HG02885 (cell line): ENCODE results near the gene PIM2.

ENCODE experiments used
- ATAC-seq: cut with Tn5 transposase; IDR thresholded peaks from one replicate; pipeline ENCODE4 v1.9.1; 2021; ENCODE audit warnings: mild to moderate bottlenecking; ENCODE audit not compliant: unreplicated experiment, poor library complexity

PIM2 gene

DNA sequence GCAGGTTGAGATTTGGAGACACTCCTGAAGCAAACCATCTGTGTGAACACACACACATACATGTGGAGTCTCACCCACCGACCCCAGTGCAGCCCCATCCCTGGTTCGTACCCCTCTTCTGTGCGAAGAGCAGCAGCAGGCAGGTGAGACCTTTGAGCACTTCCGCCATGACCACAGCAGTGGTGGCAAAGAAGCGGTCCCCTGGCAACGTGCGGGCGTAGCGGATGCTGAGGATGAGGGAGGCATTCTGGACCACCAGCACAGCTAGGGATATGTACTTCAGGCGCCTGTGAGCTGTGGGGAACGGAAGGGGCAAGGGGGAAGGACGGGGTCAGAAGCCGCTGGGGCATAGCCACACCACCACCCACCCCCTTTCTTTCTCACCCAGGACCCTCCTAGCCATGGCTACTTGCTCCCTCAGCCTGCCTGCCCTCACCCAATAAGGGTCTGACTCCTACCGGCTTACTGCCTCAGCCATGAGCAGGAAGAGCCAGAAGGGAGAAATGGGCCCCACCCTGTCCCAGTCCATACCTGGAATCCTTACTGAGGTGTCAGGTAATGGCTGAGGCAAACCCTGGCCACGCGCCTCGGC lies 9.0 kb downstream of the PIM2 start:
- ATAC-seq = no peak

DNA sequence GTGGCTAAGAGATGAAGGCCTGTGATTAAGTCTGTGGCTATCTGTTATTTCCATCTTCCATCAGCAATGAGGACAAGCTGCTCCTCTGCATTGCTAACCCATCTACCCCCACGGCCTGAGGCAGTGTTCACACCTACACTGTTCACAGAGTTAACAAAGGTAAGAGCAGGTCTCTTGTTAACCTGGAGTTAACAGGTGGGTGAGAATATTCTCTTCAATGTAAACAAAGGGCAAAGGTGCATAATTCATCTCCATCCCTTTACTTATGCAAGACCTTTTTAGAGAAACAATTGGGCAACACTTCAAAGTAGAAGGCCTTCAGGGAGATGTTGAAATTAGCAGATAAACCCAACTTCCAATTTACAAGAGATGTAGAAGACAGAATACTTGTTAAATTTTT lies 10.2 kb downstream of the PIM2 start:
- ATAC-seq = no peak

DNA sequence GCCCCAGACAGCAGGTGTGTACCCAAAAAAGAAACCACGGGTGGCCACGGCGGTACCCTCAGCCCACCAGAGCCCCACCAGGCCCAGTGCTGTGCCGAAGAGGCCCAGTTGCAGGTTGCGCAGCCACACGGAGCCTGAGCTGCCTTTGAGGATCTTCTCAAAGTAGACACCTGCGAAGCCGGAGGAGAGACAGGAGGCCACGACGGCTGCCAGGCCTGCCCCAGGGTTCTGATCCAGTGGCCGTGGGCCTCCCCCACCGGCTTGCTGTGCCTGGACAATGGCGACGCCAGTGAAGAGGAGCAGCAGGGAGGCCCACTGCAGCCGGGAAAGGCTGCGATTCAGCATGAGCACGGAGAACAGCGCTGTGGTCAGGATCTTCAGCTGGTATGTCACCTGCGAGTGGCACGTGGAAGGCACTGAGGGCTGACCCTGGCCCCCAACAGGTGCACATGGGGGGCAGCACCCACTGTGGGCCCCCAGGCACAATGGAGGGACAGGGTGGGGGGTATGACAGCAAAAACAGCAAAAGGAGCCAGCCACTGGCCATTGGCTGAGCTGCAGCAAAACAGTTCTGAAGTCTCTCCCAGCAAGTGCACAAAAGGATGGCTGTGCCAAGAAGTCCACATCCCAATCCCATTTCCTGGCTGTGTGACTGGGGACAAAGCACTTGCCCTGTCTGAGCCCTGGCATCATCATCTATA lies 13.6 kb downstream of the PIM2 start:
- ATAC-seq = no peak

DNA sequence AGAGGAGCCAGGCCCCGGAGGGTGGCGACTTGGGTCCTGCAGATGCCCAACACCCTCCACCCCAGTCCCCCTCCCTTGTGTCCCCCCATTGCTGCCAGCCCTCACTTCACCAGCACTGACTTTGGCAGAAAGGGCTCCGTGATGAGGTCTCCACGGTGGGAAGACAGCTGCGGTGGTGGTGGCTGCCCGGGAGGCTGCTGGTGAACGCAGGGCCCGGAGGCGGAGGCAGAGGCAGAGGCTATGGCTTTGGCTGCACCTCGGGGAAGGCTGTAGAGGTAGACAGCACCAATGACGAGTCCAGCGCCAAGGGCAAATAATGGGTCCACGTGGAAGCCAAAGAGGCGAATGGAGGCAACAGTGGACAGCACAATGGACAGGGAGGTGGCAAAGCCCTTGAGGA lies 14.2 kb downstream of the PIM2 start:
- ATAC-seq = no peak

DNA sequence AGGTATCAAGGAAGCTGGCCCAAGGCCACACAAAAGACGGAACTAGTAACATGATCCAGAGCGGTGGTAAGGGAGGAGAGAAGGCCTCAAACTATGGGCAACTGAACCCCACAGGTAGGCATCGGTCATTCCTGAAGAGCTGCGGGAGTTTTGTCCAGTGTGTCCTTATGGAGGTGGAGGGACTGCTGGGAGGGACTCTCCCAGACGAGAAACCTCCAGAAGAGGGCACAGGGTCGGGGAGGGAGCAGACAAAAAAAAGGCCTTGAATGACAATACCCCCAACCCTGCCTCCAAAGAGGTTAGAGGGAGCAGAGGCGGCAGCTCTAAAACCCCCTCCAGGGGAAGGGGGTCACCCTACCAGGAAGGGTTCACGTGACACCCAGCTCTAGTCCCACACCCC lies 14.6 kb downstream of the PIM2 start:
- ATAC-seq = no peak

DNA sequence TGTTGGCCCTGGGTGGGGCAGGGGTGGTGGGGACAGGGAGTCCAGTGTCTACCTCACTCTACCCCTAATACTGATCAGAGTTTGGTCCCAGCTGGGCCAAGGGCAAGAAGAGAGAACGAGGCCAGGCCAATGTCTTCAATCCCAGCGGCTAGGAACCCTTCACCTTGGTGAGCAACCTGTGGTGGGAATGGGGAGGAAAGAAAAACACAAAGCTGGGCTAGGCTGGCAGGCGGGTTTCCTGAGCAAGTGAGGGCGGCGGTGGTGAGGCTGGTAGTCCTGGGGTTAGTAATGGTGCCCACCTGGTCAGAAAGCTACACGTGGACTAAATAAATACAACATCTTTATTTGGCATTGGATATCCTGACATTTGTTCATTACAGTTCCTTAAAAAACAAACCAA lies 15.5 kb downstream of the PIM2 start:
- ATAC-seq = no peak

DNA sequence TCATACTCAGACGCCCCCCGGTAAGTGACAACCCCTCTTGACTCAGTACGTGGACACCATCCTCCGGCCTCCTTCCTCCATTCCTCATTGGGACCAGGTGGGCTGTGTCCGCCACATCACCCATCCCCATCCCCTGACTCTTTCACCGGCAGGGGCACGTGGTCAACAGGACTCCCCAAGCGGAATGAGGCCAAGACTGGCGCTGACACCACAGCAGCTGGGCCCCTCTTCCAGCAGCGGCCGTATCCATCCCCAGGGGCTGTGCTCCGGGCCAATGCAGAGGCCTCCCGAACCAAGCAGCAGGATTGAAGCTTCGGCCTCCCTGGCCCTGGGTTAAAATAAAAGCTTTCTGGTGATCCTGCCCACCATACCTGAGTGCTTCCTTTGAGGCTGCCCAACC lies 16.0 kb downstream of the PIM2 start:
- no peak for ATAC-seq

DNA sequence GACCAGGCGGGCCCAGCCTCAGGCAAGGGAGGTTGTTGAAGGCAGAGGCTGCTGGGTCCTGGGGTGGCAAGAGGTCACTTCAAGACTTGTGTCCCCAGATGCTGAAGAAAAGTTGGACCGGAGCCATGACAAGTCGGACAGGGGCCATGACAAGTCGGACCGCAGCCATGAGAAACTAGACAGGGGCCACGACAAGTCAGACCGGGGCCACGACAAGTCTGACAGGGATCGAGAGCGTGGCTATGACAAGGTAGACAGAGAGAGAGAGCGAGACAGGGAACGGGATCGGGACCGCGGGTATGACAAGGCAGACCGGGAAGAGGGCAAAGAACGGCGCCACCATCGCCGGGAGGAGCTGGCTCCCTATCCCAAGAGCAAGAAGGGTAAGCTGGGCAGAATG lies 16.7 kb downstream of the PIM2 start:
- no peak for ATAC-seq

DNA sequence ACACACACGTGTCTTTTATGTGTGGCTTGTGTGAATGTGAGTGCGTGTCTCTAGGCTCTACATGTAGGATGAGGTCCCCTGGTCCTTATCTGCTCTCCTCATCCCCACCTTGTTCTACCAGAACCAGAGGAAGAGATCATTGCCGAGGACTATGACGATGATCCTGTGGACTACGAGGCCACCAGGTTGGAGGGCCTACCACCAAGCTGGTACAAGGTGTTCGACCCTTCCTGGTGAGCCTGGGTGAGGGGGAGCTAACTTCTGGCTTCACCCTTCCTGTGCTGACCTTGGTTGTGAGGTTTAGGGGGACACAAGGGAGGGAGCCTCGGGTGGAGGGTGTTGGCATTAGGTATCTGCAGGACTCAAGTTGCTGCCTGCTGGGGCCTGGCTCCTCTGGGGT lies 17.8 kb downstream of the PIM2 start:
- ATAC-seq = no peak

DNA sequence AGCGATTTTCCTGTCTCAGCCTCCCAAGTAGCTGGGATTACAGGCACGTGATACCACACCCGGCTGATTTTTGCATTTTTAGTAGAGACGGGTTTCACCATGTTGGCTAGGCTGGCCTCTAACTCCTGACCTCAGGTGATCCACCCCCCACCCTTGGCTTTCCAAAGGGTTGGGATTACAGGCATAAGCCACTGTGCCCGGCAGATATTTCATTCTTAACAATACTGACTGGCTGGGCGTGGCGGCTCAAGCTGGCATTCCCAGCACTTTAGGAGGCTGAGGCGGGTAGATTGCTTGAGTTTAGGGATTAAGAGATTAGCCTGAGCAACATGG lies 19.8 kb downstream of the PIM2 start:
- ATAC-seq = no peak

DNA sequence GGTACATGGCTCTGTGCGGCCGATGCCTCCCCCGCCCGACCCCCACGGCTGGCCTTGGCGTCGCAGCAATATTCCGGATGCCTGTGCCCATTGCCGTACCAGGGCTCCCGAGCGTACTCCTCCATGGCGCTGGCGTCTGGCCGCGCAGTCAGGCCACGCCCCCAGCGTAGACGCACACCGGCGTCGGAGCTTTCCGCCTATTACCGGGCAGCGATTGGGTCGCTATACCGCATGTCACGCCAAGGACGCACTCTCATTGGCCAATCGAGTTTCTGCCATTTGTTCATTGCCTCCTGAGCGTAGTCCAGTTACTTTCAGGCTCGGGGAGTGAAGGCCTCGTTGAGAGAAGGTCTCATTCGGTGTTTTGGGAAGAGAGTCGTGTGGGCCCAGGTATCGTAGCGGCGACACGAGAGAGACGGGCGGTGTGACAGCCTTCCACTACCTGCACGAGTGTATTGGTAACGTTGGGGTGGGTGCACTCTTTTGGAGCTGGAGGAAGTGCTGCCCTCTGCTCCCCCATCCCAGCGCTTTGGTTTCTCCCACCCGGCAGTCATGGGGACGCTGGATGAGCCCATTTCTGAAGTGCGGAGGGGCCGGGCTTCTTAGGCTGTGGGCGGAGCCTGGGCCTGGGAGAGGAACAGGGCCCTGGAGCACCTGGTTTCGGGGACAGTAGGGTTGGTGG lies 21.1 kb downstream of the PIM2 start, which contains the start of the genes PQBP1 and TIMM17B:
Gene PQBP1 (plus strand): TSS at position 306 of the 682 bp plus-strand sequence. CDS start 580 bp downstream, outside the sequence.
Gene TIMM17B (minus strand): TSS at position 144 of the 682 bp plus-strand sequence. CDS start 19 bp downstream, at position 125.
- ATAC-seq = peak; percentile 86

DNA sequence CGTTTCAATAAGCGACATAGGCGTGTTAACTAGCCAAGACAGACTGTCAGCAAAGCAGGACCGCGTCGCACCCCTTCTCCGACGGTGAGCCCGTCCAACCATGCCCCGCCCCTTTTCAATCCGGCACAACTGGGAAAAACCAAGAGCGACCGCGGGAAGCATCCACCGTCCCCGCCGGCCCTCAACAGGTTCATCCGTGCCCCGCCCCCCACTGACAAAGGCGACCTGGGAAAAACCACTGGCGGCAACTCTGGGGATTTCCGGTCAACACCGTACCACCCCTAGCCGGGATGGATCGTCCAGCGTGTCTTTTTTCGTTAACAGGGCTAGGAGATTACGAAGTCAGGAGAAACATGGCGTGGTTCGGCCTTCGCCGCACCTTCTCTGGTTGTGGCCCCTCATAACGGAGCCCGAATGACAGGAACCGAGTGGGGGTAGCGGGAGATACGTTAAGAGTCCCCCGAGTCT lies 21.6 kb downstream of the PIM2 start:
- ATAC-seq = peak; percentile 8

DNA sequence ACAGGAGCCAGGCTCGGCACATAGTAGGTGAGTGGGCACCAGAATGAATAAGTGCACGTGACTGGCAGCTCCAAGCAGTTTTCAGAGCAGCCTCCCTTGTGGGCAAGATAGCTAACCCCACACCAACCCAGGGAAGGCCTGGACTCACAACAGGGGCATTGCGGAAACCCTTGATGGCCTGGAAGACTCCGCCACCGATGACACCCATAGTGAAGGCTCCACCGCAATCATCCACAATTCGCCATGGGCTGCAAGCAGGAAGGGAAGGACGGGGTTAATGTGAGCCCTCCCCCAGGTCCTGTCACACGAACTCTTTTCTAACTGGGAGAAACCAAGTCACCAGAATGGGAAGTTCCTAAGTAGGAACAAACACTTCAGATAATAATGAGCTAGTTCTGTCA lies 22.2 kb downstream of the PIM2 start:
- no peak for ATAC-seq

DNA sequence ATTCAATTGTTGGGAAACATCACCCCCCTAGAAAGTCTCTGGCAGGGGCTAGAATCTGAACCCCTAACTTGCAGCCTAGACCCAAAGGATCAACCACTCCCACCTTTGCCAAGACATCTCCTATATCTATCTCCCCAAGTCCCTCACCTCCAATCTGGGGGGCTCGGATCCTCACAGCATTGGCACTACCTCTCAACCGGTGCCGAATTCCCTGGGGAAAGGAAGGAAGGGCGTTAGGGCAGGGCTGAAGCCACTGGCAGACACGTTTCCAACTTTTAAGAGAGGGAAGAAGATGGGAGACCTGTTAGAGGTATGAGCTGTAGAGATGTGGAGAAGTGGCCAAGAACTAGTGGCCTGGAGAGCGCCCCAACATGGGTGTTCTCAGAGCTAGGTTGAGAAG lies 23.9 kb downstream of the PIM2 start:
- ATAC-seq = no peak

DNA sequence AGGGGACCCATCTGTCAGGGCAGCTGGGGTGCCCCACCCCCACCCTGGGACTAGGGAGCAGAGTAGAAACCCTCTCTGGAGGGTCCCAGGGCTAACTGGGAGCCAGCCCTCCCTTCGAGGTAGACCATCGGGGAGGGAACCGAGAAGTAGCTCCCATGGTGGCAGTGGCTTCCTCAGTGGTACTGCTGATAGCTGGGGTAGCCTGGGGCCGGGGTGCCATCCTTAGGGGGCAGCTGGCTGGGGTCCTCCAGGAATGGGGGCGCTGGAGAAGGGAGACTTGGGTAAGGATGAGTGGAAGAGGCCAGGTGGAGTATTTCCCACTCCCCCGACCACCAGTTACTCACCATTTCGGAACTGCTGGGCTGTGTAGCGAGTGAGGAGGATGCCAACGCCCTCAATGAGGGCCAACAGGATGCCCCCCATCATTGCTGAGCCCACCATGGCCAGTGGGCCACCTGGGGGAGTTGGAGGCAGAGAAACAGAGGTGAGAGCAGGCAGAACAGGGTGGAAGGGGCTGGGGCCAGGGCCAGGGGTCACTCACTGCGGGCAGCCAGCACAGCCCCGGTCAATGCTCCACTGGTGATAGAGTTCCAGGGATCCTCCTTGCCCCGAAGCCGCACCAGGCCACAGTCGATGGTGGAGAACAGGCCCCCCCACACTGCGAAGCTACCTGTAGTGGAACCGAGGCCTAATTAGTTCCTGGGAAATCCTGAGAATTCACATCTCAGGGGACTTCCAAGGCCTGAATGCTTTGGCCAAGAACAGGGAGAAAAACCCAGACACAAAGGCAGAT lies 25.1 kb downstream of the PIM2 start:
- no peak for ATAC-seq

DNA sequence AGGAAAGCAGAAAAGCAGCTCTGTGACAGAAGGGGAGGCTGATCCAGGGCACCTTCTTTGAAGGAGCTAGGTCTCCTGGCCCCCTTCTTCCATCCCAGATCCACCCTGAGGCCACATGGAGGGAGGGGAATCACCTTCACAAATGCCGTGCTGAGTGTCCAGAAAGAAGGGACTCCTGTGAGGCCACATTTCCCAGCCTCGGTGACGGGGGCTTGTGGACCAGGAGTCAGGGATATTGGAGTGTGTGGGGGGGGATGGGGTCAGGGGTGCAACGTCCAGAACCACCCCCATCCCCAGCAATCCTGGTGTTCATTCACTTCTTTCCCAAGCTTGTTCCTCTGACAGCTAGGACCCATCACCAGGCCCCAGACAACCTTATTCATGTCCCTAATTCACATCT lies 25.9 kb downstream of the PIM2 start:
- ATAC-seq = no peak

DNA sequence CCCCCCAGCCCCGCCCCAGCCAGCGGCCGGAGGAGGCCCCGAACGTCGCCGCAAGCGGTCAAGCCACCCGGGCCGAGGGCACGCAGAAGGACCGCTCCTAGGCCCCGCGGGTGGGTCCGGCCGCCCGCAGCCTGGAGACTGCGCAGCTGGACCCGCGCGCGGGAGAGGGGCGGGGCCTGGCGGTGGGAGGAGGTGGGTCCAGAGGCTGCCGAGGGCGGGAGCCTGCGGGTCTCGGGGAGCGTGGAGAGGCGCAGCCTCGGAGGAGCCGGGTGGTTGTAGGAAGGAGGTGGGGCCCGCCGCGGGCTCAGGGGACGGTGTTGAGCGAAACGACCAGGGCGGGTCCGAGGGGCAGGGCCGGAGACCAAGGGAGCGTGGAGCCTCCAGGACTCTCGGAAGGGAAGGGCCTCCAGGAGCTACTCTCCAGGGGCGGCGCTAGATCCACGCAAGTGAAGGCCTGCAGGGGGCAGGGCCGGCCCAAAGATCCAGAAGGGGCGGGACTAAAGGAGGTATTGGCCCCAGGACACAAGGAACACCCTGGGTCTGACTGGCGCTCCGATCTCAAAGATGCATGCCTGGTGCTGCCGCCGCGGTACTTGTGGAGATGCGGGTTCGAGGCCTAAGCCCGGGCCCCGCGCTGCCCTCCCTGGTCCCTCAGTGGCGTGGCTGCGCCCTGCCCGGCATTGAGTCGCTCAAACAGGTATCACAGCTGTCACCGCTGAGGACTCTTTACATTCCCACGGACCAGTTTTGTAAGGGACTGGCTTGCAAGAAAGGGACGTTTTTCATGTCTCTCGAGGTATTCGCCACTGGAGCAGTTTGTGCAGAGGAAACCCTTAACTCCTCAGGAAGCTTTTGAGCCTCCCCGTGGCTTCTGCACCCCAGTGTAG lies 27.2 kb downstream of the PIM2 start:
- peak; percentile 76 for ATAC-seq

DNA sequence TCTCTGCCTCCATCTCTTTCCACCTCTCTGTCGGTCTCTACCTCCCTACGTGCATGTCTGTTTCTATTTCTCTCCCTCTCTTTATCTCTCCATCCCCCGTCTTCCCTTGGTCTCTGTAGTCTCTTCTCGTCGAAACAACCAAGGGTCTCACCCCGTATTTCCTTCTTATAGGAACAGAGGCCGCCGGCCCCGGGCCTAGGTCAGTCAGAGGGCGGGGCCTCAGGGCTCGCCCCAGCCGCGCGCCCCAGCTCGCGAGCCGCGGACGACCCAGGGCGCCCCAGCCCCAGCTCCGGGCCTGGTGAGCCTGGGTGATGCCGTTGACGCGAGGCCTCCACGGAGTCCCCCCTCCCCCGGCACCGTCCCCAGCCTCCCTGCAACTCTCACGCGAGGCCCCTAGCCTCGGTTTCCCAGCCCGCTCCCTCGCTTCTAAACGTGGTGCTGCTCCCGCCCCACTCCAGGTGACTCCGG lies 27.9 kb downstream of the PIM2 start:
- peak; percentile 57 for ATAC-seq

DNA sequence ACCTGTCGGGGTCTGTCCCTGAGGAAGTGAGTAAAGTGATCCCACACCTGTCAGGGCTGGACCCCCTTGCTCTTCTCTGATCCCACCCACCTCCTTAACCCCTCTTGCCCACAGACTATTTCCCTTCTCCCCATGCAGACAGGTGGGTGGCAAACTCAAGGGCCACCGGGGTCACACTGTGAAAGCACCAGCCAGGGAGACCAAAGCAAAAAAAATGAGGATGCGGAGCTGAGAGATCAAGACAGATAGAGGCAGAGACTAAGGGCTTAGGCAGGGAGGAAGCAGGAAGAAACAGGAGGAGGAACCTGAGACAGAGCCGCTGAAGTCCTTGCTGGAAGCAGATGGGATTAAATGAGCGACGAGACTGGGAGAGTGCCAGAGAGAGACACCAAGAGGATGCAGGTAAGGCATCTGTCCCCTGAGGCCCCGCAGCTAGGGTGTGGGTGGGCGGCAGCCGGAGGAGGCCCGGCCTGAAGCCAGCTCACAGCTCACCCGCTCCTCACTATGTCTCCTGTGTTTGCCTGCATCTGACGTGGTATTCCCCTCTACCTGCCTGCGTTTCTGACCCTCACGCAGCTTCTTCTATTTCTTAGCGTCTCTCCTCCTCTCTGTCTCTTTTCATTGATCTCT lies 28.4 kb downstream of the PIM2 start:
- ATAC-seq = peak; percentile 15
